Activated CD4-positive, CD25-positive, alpha-beta regulatory T cell treated with anti-CD3 and anti-CD28 coated beads, Interleukin-2, amount 50 U/mL, for 16 hours (primary cell): ENCODE results near the gene SRSF6.
"Not testable (repeated sequence)": the region's sequence is repeated elsewhere in the genome, so short reads cannot be mapped to it uniquely, and the experiment has no call there.

Experiments used
- DNase-seq: peaks from one replicate; pipeline ENCODE4 v3.0.0-alpha.2; 2020; ENCODE audit warnings: low read depth, low spot score

SRSF6 gene

DNA sequence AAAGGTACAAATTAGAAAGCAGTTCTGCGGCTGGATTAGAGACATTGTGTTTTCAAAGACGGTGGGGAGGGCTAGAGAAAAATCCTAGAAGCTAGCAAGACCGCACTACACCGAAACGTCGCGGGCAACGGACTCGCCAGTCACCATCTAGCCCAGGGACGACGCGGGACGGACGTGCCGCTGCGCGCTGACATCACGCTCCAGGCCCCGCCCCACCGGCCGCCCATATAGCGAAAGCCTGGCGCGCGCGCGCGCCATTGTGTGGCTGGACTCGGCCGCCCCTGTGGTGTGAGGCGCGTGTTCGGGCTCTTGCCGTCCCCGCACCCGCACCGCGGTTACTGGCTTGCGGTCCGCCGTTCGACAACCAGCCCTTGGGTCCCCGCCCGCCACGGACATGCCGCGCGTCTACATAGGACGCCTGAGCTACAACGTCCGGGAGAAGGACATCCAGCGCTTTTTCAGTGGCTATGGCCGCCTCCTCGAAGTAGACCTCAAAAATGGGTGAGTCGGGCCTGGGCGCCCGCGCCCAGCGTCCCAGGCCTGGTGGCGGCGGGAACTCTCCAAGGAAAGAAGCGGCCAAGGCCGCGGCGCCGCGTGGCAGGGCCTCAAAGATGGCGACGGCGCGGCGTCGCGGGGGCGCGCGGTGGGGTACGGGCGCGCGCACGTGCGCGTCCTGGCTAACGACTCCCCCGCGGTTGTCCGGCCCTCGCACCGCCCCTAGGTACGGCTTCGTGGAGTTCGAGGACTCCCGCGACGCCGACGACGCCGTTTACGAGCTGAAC is at the start of gene SRSF6:
TSS of gene SRSF6 (plus strand) at position 257 of the 782 bp plus-strand sequence. CDS start at position 395, 138 bp downstream.
- peak; percentile 83 for DNase-seq

DNA sequence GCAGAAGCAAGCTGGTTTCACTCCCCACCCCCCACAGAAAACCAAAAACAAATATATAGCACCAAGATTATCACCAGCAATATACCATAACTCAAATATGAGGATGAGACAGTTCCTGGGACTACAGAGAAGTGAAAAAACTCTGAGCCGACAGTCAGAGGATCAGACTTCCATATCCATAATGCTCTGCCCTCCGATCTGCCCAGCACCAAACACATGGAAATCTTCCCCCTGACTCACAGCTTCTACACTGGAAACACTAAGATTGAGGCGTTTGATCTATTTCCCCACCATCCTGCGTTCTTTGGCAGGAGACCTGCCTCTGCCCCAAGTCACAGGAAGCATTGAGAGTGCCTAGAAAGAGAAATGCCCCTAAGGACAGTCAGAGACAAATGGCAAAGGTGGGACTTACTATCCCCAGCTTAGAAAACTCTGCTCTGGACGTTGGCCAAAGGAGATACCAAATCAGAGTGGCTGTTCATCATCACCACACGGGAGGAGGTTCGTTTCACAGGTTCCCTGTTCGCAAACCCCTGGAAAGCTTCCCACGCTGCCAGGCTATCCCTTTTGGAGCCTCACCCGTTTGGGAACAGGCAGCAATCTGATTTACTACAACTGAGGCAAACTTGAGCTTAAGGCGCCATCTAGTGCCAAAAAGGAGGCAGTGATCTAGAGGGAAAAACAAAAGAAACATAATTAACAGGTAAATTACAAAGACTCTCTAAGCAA is 48.7 kb upstream of the SRSF6 start:
- no peak for DNase-seq

DNA sequence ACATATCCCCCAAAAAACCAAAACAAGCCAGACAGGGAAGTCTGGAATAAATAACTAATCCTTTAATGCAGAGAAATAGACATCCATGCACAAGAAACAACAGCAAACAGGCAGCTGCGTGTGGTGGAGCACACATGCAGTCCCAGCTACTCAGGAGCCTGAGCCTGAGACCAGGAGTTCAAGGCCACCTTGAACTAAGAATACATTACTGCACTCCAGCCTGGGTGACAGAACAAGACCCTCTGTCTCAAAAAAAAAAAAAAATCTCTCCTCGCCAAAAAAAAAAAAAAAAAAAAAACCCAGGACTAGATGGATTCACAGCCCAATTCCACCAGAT is 48.2 kb upstream of the SRSF6 start:
- no peak for DNase-seq

DNA sequence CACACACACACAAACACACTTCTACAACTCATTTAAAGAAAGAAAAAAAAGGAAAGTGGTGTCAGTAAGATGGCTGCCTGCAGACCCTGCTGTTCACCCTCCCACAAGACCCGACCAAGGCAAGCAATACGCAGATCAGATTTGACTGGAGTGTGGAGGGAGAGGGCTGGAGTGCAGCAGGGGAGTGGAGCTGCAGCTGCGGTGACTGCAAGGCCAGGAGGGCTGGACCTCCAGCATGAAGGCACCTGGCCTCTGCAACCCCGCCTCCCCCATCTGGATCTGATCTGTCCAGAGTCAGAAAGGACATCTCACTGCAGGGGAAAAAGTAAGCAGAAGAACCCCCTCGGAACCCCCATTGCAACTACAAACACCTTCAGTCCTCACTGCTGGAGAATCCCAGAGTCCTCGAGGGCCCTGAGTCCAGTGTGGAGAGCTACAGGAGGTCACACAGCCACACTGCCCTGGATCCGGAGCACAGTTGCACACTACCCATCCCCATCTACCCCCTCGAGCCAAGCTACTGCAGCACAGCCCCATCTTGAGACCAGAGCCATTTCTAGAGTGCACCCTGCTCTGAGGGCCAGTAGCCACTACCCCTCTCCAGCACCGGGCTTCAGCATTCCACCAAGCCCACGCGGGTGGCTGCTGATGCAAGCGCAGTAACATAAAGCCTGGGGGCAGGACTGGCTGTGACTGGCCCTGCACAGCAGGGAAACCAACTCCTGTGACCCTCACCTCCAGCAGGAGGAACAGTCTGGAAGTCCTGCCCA is 41.9 kb upstream of the SRSF6 start:
- no peak for DNase-seq

DNA sequence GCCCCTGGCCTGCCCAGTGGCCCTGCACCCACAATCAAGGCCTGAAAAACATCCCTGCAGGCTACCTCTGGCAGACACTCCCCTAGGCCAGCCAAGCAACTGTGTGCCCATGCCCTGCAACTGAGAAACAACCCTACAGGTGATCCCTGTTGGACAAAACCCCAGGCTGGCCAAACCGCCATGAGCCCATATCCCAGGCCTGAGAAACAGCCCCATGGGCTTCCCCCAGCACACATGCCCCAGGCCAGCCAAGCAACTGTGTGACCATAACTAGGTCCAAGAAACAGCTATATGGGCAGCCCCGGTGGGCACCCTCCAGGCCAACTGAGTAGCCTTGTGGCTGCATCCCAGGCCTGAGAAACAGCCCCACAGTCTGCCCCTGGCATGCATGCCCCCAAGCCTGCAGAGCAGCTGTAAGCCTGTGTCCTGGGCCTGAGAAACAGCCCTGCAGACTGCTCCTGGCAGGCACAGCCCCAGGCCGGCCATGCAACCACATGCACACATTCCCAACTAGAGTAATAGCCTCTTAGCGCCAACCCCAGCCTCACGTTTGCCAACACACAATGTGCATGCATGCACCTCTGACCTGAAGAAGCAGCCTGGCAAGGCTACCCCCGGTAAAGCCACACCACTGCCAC is 41.0 kb upstream of the SRSF6 start:
- DNase-seq: no peak

DNA sequence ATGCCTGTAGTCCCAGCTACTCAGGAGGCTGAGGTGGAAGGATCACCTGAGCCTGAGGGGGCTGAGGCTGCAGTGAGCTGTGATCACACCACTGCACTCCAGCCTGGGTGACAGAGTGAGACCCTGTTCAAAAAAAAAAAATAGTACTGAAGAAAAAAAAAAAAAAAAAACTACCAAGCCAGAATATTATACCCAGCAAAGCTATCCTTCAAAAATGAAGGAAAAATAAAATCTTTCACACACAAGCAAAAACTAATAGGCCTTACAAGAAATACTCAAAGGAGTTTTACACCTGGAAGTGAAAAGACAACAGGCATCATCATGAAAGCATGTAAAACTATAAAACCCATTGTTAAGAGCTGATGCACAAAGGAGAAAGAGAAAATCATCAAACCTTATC is 37.5 kb upstream of the SRSF6 start:
- DNase-seq: no peak

DNA sequence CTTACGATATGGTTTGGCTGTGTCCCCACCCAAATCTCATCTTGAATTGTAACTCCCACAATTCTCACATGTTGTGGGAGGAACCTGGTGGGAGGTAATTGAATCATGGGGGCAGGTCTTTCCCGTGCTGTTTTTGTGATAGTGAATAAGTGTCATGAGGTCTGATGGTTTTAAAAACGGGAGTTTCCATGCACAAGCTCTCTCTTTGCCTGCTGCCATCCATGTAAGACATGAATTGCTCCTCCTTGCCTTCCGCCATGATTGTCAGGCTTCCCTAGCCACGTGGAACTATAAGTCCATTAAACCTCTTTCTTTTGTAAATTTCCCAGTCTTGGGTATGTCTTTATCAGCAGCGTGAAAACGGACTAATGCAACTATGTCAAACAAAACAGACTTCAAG is 36.8 kb upstream of the SRSF6 start:
- not testable (repeated sequence) for DNase-seq

DNA sequence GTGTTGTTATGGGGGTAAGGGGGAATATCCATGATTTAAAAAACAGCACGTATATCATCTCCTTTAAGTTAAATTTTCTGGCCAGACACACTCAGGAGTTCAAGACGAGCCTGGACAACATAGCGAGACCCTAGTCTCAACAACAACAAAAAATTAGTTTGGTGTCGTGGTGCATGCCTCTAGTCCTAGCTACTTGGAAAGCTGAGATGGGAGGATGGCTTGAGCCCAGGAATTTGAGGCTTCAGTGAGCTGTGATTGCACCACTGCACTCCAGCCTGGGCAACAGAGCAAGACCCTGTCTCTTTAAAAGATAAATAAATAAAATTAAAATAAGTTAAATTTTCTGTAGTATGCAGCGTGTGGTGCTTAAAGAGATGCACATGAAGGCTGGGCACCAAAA is 31.5 kb upstream of the SRSF6 start:
- no peak for DNase-seq

DNA sequence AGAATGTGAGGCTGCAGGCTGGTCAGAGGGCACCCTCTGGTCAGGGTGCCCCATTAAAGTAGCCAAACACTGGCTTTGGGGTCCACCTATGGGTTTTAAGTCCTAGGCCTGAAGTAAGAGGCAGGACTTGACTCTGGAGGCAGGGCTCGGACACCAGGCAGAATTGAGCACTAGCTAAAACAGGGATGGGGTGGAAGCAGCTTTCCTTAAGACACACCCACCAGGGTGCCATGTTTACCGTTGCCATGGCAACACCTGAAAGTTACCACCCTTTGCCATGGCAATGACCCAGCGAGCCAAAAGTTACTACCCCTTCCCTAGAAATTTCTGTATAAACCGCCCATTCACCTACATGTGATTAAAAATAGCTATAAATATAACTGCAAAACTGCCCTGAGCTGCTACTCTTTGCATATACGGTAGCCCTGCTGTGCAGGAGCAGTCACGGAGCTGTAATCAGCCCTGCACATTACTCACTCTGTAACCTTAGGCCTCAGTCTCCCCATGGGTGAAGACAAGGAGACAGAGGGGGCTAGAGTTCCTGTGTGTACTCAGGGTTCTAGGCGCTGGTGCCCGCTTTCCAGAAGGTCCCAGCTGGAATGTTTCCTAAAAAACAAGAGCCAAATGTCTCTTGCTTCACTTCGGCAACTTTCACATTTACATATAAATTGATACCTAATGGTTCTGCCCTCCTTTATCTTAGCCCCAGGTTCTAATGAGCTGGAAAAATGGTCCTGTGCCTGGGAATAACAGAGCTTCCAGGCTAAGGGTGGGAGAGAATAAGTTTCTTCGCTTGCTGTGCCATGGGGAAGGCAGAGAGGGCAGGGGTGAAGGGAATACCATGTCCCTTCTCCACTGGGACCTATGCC is 27.2 kb upstream of the SRSF6 start:
- no peak for DNase-seq

DNA sequence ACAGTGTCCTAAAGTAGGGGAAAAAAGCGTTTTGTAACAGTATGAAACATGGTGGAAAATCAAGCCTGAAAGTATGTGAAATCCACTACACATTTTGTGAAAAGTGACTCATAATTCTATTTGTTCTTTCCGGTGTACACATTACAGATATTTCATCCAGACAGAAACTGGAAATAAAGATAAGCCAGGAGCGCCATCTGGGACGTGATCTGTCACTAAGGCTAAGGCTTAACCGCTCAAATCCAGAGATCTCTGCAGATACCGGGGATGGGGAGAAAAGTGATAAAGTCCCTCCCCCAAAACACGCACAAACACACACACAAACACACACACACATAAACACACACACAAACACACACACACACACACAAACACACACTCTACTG is 26.6 kb upstream of the SRSF6 start:
- DNase-seq: no peak

DNA sequence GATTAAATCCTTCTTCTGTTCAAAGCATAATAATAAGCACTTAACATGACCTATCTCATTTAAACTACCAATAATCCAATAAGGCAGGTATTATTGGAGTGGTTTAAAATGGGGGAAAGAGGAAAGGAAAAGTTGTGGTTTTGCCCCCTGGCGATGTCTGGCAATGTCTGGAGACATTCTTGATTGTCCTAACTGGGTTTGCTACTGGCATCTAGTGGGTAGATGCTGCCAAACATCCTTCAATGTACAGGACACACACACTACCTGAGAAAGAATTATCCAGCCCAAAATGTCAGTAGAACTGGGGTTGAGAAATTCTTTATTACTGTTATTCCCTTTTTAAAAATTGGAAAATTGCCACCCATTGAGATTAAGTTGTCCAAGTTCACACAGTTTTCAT is 25.2 kb upstream of the SRSF6 start:
- no peak for DNase-seq

DNA sequence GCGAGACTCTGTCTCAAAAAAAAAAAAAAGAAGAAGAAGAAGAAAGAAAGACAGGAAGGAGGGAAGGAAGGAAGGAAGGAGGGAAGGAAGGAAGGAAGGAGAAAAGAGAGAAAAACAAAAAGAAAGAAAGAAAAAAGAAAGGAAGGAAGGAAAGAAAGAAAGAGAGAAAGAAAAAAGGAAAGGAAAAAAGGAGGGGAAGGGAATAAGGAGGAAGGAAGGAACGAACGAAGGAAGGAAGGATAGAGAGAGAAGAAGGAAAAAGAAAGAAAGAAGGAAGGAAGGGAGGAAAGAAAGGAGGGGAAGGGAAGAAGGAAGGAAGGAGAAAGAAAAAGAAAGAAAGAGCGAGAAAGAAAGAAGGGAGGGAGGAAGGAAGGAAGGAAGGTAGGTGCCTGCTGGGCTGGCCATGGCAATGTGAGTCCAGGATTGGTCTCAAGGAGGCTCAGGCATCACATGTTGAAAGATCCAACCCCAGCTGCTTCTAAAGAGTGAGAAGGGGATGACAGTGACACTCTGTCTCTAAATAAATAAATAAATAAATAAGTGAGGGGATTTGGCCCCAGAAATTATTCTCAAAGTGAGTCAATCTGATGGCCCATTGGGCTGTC is 24.3 kb upstream of the SRSF6 start:
- no peak for DNase-seq

DNA sequence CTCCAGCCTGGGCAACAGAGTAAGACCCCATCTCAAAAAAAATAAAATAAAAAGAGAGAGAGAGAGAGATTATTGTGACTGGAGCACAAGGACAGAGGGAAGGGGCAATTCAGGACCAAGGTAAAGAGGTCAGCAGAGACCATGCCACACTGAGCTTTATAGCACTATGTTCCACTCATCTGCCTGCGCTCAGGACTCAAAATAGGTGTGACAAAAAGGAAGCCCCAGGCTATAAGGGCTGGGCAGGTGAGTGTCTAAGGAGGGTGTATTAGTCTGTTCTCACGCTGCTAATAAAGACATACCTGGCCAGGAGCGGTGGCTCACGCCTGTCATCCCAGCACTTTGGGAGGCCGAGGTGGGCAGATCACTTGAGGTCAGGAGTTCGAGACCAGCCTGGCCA is 23.1 kb upstream of the SRSF6 start:
- no peak for DNase-seq

DNA sequence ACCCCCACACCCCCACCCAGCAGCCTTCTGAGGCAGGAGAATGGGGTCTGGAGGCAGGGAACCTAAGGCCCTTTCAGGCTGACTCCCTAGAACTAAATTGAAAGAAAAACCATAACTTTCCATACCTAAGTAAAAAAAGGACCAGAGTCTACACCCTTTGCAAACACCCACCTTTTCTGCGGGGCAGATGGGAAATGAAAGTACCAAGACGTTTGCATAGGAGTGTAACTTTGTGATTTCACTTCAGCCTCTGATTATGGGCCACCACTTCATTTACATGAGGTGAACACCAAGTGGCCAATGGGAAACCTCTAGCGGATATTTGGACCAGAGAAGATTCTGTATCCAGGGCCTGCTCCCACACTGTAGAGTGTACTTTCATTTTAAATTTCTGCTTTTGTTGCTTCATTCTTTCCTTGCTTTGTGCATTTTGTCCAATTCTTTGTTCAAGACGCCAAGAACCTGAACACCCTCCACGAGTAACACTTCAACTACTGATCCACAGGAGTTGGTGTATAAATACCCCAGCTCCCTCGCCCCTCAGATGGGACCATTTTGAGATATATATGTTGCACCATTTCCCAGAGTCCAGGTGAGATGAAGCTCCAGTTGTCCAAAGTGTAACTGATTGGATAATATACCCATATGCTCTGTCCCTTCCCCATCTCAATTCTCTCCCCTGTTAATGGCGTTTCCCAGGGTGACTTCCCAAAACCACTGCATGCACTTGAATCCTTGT is 18.9 kb upstream of the SRSF6 start:
- DNase-seq: no peak

DNA sequence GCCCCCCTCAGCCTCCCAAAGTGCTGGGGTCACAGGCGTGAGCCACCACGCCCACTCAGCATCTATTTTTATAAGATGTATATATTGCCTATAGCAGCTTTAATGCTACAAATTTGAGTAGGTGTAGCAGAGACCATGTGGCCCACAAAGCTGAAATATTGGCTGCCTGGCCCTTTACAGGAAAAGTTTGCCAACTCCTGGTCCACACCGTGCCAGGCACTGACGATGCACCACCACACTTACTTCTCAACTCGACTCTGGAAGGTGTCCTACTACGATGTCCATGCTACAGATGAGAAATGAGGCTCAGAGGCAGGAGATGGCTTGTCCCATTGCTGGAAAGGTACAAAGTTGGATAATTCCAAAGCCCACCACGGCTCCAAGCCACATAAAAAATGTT is 17.2 kb upstream of the SRSF6 start:
- no peak for DNase-seq

DNA sequence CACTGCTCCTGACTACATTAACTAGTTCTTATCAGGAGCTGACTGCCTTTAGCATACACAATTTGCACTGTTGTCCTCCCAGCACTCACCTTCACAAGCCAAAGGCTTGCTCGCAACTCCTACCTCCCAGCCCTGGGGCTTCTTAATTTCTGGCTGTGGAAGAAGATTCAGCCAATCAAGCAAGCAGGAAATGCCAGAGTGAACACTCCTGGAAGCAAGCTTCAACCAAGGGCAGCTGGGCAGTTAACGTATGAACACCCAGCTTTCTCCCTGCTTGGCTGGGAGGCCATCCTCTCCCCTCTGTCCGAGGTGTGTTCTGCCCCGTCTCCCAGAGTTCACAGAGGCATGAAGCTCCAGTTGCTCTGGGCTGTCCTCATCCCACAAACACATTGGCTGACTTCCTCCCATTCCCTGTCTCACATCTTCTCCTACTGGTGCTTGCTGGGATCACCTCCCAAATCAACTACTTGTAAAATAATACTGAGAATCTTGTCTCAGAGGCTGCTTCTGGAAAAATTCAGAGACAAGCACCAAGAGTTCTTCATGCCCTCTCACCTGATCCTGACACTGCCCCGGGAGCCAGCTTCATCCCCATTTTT is 15.3 kb upstream of the SRSF6 start:
- DNase-seq: no peak

DNA sequence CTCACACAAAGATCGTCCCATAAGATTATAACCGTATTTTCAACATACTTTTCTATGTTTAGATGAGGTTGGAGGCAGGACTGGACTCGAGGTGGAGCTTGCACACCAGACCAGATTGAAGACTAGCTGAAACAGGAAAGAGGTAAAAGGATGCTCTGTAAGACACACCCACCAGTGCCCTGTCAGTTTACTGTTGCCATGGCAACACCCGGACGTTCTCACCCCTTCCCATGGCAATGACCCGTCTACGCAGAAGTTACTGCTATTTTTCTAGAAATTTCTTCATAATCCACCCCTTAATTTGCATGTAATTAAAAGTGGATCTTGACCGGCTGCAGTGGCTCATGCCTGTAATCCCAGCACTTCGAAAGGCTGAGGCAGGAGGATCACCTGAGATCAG is 13.6 kb upstream of the SRSF6 start:
- no peak for DNase-seq

DNA sequence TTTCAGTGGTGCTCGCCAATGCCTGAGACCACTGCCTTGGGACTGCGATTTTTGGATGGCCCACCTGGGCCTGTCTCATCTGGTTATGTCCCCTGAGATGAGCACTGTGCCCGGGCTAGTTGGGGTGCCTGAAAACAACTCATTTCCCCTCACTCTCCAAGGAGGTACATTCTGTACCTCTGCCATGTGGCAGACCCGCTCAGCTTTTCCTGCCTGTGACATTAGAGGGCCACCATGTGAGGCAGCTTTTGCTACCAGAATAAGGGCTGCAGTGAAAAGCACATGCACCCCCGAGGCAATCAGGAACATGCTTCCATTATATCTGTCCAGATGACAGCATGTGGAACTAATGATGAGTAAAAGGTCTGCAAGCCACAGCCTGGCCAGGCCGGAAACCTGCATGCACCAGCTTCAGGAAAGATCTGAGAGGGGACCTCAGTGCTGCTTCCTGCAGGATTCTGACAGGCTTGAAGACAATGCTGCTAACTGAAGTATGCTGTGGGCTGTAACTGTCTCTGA is 11.3 kb upstream of the SRSF6 start:
- DNase-seq: no peak

DNA sequence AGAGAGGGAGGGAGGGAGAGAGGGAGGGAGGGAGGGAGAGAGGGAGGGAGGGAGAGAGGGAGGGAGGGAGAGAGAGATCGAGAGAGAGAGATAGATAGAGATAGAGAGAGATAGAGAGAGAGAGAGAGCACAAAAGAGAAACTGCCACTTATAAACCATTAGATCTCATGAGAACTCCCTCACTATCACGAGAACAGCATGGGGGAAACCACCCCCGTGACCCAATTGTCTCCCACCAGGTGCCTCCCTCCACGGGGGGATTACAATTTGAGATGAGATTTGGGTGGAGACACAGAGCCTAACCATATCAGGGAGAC is 9.3 kb upstream of the SRSF6 start:
- DNase-seq: not testable (repeated sequence)
